ENCODE data around the gene AK1.
A peak's percentile ranks its signal among the peaks of the same experiment; 100 is the strongest.
"Not testable (repeated sequence)": the region's sequence is repeated elsewhere in the genome, so short reads cannot be mapped to it uniquely, and the experiment has no call there.

AK1 gene

GRCh38 chr9:127884976-127885490, 7.6 kb upstream of the AK1 start:
- Histone ChIP-seq H2AK5ac (ENCODE audit: low read length) (no peak overlapping the region), H3K36me3 (ENCODE audit: control insufficient read depth, insufficient read depth, low read length) (no peaks in the 10 kb centered on the region), H3K4me3 (ENCODE audit: low read length) (no peak overlapping the region), H3K27me3 (ENCODE audit: insufficient read depth, low read length, poor library complexity) (no peaks in the 10 kb centered on the region), H3K9ac (ENCODE audit: low read length) (peak overlapping the region; percentile 33), H3K4ac (ENCODE audit: low read depth, low read length) (no peak overlapping the region), H3K4me1 (ENCODE audit: control insufficient read depth, low read depth, low read length) (no peaks in the 10 kb centered on the region), H4K5ac (ENCODE audit: low read length) (no peak overlapping the region), H3K4me2 (ENCODE audit: low read length) (no peak overlapping the region), H3K79me2 (ENCODE audit: control insufficient read depth, insufficient read depth, low read length) (no peaks in the 10 kb centered on the region), H2BK15ac (replicated peaks; ENCODE audit: low read depth) (no peak overlapping the region), H3K27ac (ENCODE audit: low read depth, low read length) (no peak overlapping the region), H3K18ac (ENCODE audit: low read length) (no peak overlapping the region), H2BK120ac (ENCODE audit: low read depth, low read length) (no peak overlapping the region), H2BK5ac (ENCODE audit: low read length) (no peak overlapping the region), H4K8ac (ENCODE audit: low read depth, low read length) (no peak overlapping the region), H3K79me1 (ENCODE audit: low read length) (no peaks in the 10 kb centered on the region), H3K23ac (ENCODE audit: low read length) (no peak overlapping the region), H3K56ac (ENCODE audit: low read length) (peak overlapping the region; percentile 9)
- no peak for DNase-seq
- no CpG with 5 or more reads among the region's 15 CpGs for WGBS (ENCODE audit: extremely low coverage, insufficient coverage, low lambda C conversion rate)

- Histone ChIP-seq H3K4me3 (ENCODE audit: low read length) (no peak overlapping the region), H3K4ac (ENCODE audit: low read depth, low read length) (no peak overlapping the region), H4K5ac (ENCODE audit: low read length) (no peak overlapping the region), H2AK5ac (ENCODE audit: low read length) (no peak overlapping the region), H3K4me2 (ENCODE audit: low read length) (no peak overlapping the region), H2BK15ac (replicated peaks; ENCODE audit: low read depth) (no peak overlapping the region), H3K79me2 (ENCODE audit: control insufficient read depth, insufficient read depth, low read length) (no peaks in the 10 kb centered on the region), H3K18ac (ENCODE audit: low read length) (no peak overlapping the region), H4K8ac (ENCODE audit: low read depth, low read length) (no peak overlapping the region), H3K4me1 (ENCODE audit: control insufficient read depth, low read depth, low read length) (no peaks in the 10 kb centered on the region), H3K9ac (ENCODE audit: low read length) (no peak overlapping the region), H3K23ac (ENCODE audit: low read length) (no peak overlapping the region), H2BK5ac (ENCODE audit: low read length) (no peak overlapping the region), H3K27me3 (ENCODE audit: insufficient read depth, low read length, poor library complexity) (no peaks in the 10 kb centered on the region), H2BK120ac (ENCODE audit: low read depth, low read length) (no peak overlapping the region), H3K79me1 (ENCODE audit: low read length) (no peaks in the 10 kb centered on the region), H3K56ac (ENCODE audit: low read length) (peak overlapping the region; percentile 25), H3K36me3 (ENCODE audit: control insufficient read depth, insufficient read depth, low read length) (no peaks in the 10 kb centered on the region), H3K27ac (ENCODE audit: low read depth, low read length) (no peak overlapping the region)
- WGBS (ENCODE audit: extremely low coverage, insufficient coverage, low lambda C conversion rate): no CpG with 5 or more reads among the region's 11 CpGs
- no peak for DNase-seq
These were observed 7.0 kb upstream of the AK1 start for GRCh38 chr9:127884427-127884911.

DNA sequence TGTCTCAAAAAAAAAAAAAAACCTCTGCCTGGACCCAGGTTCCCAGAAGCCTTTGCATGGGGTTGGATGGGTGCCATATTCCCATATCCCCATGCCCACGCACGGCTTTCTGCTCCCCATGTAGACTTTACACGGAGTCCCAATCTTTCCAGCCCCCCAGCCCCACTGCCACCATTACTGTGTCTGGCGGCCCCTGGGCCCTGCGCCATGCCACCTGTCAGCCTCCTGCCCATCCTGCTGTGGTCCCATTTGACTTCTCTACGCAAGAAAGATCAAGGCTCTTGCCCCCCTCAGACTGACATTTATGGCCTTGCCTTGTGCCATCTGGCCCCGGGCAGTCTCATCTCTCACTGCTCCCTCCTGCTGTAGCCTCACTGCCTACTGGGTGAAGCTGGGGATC, 6.5 kb upstream of the AK1 start:
- Histone ChIP-seq H2BK120ac (ENCODE audit: low read depth, low read length) (no peak overlapping the region), H3K56ac (ENCODE audit: low read length) (no peak overlapping the region), H2AK5ac (ENCODE audit: low read length) (no peak overlapping the region), H3K23ac (ENCODE audit: low read length) (no peak overlapping the region), H3K27me3 (ENCODE audit: insufficient read depth, low read length, poor library complexity) (no peaks in the 10 kb centered on the region), H3K4me2 (ENCODE audit: low read length) (no peak overlapping the region), H3K79me2 (ENCODE audit: control insufficient read depth, insufficient read depth, low read length) (no peaks in the 10 kb centered on the region), H4K5ac (ENCODE audit: low read length) (no peak overlapping the region), H3K18ac (ENCODE audit: low read length) (no peak overlapping the region), H3K36me3 (ENCODE audit: control insufficient read depth, insufficient read depth, low read length) (no peaks in the 10 kb centered on the region), H3K4me3 (ENCODE audit: low read length) (no peak overlapping the region), H3K4ac (ENCODE audit: low read depth, low read length) (no peak overlapping the region), H3K9ac (ENCODE audit: low read length) (no peak overlapping the region), H3K79me1 (ENCODE audit: low read length) (no peaks in the 10 kb centered on the region), H2BK15ac (replicated peaks; ENCODE audit: low read depth) (no peak overlapping the region), H4K8ac (ENCODE audit: low read depth, low read length) (no peak overlapping the region), H2BK5ac (ENCODE audit: low read length) (no peak overlapping the region), H3K27ac (ENCODE audit: low read depth, low read length) (no peak overlapping the region), H3K4me1 (ENCODE audit: control insufficient read depth, low read depth, low read length) (no peaks in the 10 kb centered on the region)
- whole genome bisulfite sequencing (ENCODE audit: extremely low coverage, insufficient coverage, low lambda C conversion rate): no CpG with 5 or more reads among the region's 7 CpGs
- DNase-seq: no peak

DNA sequence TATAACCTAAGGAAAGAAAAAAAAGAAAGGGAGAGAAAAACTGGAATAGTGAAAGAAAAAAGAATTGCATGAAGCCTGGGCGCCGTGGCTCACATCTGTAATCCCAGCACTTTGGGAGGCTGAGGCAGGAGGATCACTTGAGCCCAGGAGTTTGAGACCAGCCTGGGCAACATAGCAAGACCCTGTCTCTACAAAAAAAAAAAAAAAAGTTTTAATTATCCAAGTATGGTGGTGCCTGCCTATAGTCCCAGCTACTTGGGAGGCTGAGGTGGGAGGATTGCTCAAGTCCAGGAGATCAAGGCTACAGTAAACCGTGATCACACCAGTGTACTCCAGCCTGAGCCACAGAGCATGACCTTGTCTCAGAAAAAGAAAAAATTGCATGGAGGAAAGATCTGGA, 4.2 kb upstream of the AK1 start:
- not testable (repeated sequence) for H2BK15ac ChIP-seq (replicated peaks; ENCODE audit: low read depth); H3K27me3 ChIP-seq (ENCODE audit: insufficient read depth, low read length, poor library complexity); DNase-seq; H4K8ac ChIP-seq (ENCODE audit: low read depth, low read length); H3K4me2 ChIP-seq (ENCODE audit: low read length); H3K79me1 ChIP-seq (ENCODE audit: low read length); H4K5ac ChIP-seq (ENCODE audit: low read length); H2AK5ac ChIP-seq (ENCODE audit: low read length); H3K4me3 ChIP-seq (ENCODE audit: low read length); H2BK120ac ChIP-seq (ENCODE audit: low read depth, low read length); H3K56ac ChIP-seq (ENCODE audit: low read length); H3K4ac ChIP-seq (ENCODE audit: low read depth, low read length); H3K79me2 ChIP-seq (ENCODE audit: control insufficient read depth, insufficient read depth, low read length); H3K36me3 ChIP-seq (ENCODE audit: control insufficient read depth, insufficient read depth, low read length); H3K9ac ChIP-seq (ENCODE audit: low read length); H2BK5ac ChIP-seq (ENCODE audit: low read length); H3K27ac ChIP-seq (ENCODE audit: low read depth, low read length); H3K18ac ChIP-seq (ENCODE audit: low read length); H3K4me1 ChIP-seq (ENCODE audit: control insufficient read depth, low read depth, low read length); H3K23ac ChIP-seq (ENCODE audit: low read length)
- WGBS (ENCODE audit: extremely low coverage, insufficient coverage, low lambda C conversion rate): no CpG with 5 or more reads among the region's 3 CpGs

DNA sequence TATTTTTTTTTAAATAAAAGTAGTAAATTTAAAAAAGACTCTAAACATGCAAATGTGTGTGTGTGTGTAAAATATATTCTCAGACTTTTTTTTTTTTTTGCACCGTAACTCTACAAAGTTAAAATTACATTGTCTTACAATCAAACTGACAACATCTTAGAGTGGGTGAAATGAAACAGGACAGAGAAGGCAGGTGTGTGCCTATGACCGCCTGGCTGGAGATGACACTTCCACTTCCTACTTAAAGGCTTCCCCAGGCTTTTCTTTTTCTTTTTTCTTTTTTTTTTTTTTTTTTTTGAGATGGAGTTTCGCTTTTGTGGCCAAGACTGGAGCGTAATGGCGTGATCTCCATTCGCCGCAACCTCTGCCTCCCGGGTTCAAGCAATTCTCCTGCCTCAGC, 2.7 kb upstream of the AK1 start:
- H2AK5ac ChIP-seq (ENCODE audit: low read length): no peak overlapping the region
- H2BK5ac ChIP-seq (ENCODE audit: low read length): no peak overlapping the region
- no peak overlapping the region for H4K8ac ChIP-seq (ENCODE audit: low read depth, low read length)
- H3K9ac ChIP-seq (ENCODE audit: low read length): no peak overlapping the region
- no peaks in the 10 kb centered on the region for H3K36me3 ChIP-seq (ENCODE audit: control insufficient read depth, insufficient read depth, low read length)
- no peaks in the 10 kb centered on the region for H3K4me1 ChIP-seq (ENCODE audit: control insufficient read depth, low read depth, low read length)
- no peak overlapping the region for H3K56ac ChIP-seq (ENCODE audit: low read length)
- DNase-seq: no peak
- no peak overlapping the region for H2BK15ac ChIP-seq (replicated peaks; ENCODE audit: low read depth)
- no peak overlapping the region for H2BK120ac ChIP-seq (ENCODE audit: low read depth, low read length)
- no peaks in the 10 kb centered on the region for H3K79me1 ChIP-seq (ENCODE audit: low read length)
- H3K18ac ChIP-seq (ENCODE audit: low read length): no peak overlapping the region
- no peak overlapping the region for H3K4me2 ChIP-seq (ENCODE audit: low read length)
- no peaks in the 10 kb centered on the region for H3K79me2 ChIP-seq (ENCODE audit: control insufficient read depth, insufficient read depth, low read length)
- no CpG with 5 or more reads among the region's 8 CpGs for WGBS (ENCODE audit: extremely low coverage, insufficient coverage, low lambda C conversion rate)
- H3K27ac ChIP-seq (ENCODE audit: low read depth, low read length): no peak overlapping the region
- no peak overlapping the region for H4K5ac ChIP-seq (ENCODE audit: low read length)
- no peak overlapping the region for H3K4ac ChIP-seq (ENCODE audit: low read depth, low read length)
- H3K23ac ChIP-seq (ENCODE audit: low read length): no peak overlapping the region
- H3K27me3 ChIP-seq (ENCODE audit: insufficient read depth, low read length, poor library complexity): no peaks in the 10 kb centered on the region
- H3K4me3 ChIP-seq (ENCODE audit: low read length): no peak overlapping the region

DNA sequence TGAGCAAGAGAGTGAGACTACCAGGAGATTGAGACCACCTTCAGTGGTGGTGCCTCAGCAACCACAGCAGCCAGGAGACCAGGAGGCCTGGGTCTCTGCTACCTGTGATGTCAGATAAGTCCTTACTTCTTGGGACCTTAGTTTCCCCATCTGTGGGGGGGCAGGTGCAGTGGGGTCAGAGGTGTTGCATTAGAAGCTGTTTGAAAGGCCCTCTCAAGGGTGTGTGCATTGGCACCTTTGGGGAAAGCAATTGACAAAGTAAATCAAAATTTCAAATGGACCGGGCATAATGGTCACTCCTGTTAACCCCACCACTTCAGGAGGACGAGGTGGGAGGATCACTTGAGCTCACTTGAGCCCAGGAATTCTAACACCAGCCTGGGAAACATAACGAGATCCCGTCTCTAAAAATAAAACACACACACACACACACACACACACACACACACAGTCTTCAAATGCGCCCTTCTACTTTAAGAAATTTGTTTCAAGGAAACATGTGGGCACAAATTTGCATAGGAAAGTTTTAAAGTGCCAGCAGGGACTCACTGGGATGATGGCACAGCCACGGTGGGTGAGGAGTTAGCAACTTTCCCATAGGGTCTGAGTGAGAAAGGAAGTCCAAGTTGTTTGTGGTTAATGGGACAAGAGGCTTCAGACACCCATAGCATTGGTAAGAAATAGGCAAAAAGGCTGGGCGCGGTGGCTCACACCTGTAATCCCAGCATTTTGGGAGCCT, 1.3 kb upstream of the AK1 start:
- H4K8ac ChIP-seq (ENCODE audit: low read depth, low read length): no peak overlapping the region
- no peak overlapping the region for H3K27ac ChIP-seq (ENCODE audit: low read depth, low read length)
- H3K4me2 ChIP-seq (ENCODE audit: low read length): no peak overlapping the region
- no peak overlapping the region for H4K5ac ChIP-seq (ENCODE audit: low read length)
- DNase-seq: no peak
- H3K27me3 ChIP-seq (ENCODE audit: insufficient read depth, low read length, poor library complexity): no peaks in the 10 kb centered on the region
- no peak overlapping the region for H2BK5ac ChIP-seq (ENCODE audit: low read length)
- H2BK15ac ChIP-seq (replicated peaks; ENCODE audit: low read depth): no peak overlapping the region
- H3K23ac ChIP-seq (ENCODE audit: low read length): no peak overlapping the region
- no peaks in the 10 kb centered on the region for H3K36me3 ChIP-seq (ENCODE audit: control insufficient read depth, insufficient read depth, low read length)
- no peaks in the 10 kb centered on the region for H3K4me1 ChIP-seq (ENCODE audit: control insufficient read depth, low read depth, low read length)
- H3K18ac ChIP-seq (ENCODE audit: low read length): no peak overlapping the region
- WGBS (ENCODE audit: extremely low coverage, insufficient coverage, low lambda C conversion rate): no CpG with 5 or more reads among the region's 8 CpGs
- peak overlapping the region; percentile 95 for H3K56ac ChIP-seq (ENCODE audit: low read length)
- no peak overlapping the region for H3K4ac ChIP-seq (ENCODE audit: low read depth, low read length)
- H3K9ac ChIP-seq (ENCODE audit: low read length): no peak overlapping the region
- H2AK5ac ChIP-seq (ENCODE audit: low read length): no peak overlapping the region
- no peak overlapping the region for H2BK120ac ChIP-seq (ENCODE audit: low read depth, low read length)
- no peaks in the 10 kb centered on the region for H3K79me1 ChIP-seq (ENCODE audit: low read length)
- H3K4me3 ChIP-seq (ENCODE audit: low read length): no peak overlapping the region
- no peaks in the 10 kb centered on the region for H3K79me2 ChIP-seq (ENCODE audit: control insufficient read depth, insufficient read depth, low read length)
